NCI-H460 (cell line): ENCODE results near the gene EIF3B. TPM values are rescaled to one million over a fixed set of nuclear protein-coding genes. Genes with fewer than 3 reads are reported as not detected.
"Not testable (repeated sequence)": the region's sequence is repeated elsewhere in the genome, so short reads cannot be mapped to it uniquely, and the experiment has no call there.

ENCODE experiments used
- DNase-seq: peaks from one replicate; pipeline ENCODE4 v3.0.0-alpha.2; 2016; ENCODE audit warnings: low read depth; ENCODE audit errors: extremely low read depth
- total RNA-seq: library from RNA; depleted of rRNA; stranded (reverse); fragments of >200 nt; shearing (Covaris generic); gene quantifications from 2 replicates; pipeline ENCODE4 v1.2.3, GENCODE V29; 2014

The EIF3B gene
- total RNA-seq, 1 experiment from 2014 or later: 202 TPM

DNA sequence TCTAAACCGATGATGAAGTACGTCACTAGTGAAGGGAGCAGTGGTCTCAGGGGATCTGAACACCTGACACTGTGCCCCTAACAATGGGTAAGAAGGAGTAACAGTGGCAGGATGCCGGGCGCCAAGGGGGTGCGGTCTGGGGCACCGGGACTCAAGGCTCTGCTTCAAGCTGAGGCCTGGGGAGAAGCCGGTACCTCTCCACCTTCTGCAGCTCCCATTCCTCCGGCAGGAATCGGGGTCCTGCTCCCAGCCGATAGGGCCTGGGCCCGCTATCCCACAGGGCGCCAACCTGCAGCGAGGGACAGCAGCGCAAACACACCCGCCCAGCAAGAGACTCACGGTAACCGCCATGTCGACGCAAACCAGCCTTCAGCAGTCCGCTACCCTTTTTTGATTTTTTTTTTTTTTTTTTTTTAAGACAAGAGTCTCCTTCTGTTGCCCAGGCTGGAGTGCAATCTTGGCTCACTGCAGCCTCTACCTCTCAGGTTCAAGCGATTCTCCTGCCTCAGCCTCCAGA is 40.0 kb downstream of the EIF3B start:
- DNase-seq: no peak

DNA sequence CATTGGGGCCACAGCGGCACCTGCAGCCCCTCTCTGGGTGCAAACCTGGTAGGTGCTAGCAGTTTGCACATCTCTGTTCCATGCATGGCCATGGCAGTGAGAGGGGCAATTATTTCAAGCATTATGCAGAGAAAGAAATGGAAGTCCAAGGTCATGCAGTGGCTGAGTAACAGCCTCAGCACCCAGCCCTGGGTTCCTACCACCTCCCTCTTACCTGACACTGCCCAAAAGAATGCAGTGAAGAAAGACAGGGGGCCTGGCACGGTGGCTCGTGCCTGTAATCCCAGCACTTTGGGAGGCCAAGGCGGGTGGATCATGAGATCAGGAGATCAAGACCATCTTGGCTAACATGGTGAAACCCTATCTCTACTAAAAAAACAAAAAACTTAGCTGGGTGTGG is 43.9 kb downstream of the EIF3B start:
- no peak for DNase-seq

DNA sequence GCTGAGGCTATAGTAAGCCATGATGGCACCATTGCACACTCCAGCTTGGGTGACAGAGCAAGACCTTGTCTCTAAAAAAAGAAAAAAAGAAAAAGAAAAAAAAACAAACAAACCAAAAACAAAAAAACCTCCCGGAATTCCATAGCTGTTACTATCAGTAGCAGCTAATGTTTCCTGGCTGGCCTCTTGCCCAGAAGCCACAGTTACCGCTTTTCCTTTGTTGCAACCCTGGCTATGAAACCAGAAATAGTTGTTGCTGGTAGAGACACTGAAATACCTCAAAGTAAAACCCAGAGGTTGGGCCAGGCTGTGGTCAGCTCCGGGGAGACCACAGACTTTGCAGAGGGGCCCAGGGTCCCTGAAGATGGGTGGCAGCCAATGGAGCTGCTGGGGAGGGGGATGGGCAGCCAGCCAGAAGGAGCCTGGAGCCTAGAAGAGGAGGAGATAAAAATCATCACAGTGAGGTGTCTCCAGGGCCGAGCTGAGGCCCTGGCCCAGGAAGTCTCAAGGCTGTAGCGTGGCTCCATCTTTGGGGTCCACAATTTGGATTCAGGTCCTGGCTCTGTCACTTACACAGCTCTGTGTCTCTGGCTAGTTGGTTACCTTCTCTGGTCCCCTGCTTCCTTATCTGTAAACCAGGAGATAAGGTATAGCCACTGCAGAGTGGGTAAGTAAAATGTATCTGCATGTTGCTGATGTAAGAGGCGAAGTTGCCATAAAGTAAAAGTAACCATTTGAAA is 45.4 kb downstream of the EIF3B start:
- no peak for DNase-seq

DNA sequence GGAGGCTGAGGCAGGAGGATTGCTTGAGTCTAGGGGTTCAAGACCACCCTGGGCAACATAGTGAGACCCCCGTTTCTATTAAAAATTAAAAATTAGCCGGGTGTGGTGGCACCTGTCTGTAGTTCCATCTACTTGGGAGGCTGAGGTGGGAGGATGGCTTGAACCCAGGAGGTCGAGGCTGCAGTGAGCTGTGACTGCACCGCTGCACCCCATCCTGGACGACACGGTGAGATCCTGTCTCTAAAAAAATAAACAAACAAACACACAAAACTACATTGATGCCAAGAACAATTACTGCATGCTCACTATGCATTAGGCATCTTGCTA is 48.0 kb downstream of the EIF3B start:
- no peak for DNase-seq

DNA sequence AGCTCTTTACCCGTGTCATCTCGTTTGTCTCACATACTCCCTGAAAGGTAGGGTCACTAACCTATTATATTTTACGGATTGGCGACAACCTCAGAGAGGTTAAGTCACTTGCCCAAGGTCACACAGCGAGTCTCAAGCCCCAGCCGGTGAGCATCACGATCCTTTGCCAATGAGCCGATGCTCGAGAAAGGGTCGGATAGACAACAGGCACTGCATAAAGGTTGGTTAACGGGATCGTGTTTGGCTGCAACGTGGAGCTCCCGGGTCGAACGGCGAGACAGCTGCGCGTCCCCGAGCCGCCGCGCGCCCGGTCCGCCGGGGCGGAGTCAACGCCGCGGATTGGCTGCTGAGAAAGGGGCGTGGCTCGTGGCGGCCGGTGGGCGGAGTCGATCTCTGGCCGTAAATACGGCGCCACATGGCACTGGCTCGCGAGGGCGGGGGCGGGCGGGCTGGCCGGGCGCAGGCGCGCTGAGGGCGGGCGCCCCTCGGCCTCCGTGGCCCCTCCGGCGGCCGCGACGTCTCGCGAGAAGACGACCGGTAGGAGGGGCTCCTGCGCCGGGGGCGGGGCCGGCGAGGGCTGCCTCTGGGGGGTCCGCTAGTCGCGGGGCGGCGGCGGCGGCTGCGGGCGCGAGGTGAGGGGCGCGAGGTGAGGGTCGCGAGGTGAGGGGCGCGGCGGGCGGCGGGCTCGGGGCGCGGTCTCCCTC is 48.5 kb downstream of the EIF3B start, which contains the start of gene CHST12:
TSS of gene CHST12 (plus strand) at position 598 of the 704 bp plus-strand sequence. CDS start 29,029 bp downstream, outside the sequence.
- DNase-seq: peak; percentile 91

DNA sequence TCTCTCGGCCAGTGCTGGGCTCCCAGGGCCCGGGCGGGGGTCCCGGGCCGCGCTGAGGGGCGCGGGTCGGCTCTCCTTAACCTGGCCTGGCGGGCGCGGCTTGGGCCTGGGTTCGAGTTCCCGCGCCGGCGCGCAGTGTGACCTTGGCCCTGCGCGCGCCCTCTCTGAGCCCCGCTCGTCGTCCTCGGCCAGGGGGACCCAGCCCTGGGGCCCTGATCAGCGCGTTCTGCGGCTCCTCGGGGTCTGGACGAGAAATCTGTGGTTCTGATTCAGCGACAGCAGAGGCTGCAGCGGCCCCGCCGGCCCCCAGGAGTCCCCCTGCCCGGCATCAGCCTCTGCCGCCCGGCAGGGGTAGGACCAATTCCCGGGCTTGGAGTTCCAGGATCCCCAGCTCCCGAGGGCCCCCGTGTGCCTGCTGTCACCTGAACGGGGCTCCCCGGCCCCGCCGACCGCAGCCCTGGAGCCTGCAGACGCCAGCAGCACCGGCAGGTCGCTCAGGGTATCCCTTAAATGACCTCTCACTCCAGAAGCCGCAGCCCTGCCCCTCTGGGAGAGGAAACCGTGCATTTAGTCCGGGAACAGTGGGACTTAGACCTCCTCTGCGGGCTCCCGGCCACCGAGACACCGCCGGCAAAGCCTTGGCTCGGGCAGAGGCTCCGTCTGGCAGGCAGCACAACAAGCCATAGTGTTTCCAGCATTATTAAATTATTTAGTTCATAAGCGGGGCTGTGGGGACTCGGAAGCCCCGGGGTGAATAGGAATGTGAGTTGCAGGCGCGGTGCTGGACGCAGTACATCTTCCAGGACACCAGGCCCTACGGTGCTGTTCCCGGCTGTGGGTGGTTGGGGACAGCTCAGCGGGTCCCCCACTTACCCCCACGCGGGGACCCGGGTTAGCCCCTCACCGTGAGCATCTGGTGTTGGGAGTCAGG is 49.4 kb downstream of the EIF3B start:
- no peak for DNase-seq

DNA sequence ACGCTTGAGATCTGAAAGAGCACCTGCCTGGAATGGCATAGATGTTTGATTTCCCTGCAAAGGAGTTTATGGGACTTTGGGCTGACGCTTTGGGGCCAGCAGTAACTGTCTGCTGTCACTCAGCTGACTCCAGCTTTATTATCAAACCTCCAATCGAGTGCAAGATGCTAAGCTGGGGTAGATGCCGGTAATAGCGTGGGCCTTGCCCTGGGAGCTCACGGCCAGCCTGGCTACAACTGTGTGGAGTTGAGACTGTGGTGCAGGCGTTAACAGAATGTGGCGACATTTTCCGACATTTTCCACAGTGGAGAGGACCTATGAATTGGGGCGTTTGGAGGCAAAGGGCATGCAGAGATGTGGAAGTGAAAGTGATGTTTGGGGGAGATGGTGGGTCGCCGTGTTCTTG is 50.1 kb downstream of the EIF3B start:
- no peak for DNase-seq

DNA sequence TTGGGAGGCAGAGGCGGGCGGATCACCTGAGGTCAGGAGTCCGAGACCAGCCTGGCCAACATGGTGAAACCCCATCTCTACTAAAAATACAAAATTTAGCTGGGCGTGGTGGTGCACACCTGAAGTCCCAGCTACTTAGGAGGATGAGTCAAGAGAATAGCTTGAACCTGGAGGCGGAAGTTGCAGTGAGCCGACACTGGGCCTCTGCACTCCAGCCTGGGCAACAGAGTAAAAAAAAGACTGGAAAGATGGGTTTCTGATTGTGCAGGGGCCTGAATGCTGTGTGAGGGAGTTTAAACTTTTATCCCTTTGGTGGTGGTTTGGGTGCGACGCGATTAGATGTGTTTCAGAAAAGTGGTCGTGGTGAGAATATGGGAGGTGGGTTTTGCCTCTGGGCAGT is 50.6 kb downstream of the EIF3B start:
- DNase-seq: no peak

DNA sequence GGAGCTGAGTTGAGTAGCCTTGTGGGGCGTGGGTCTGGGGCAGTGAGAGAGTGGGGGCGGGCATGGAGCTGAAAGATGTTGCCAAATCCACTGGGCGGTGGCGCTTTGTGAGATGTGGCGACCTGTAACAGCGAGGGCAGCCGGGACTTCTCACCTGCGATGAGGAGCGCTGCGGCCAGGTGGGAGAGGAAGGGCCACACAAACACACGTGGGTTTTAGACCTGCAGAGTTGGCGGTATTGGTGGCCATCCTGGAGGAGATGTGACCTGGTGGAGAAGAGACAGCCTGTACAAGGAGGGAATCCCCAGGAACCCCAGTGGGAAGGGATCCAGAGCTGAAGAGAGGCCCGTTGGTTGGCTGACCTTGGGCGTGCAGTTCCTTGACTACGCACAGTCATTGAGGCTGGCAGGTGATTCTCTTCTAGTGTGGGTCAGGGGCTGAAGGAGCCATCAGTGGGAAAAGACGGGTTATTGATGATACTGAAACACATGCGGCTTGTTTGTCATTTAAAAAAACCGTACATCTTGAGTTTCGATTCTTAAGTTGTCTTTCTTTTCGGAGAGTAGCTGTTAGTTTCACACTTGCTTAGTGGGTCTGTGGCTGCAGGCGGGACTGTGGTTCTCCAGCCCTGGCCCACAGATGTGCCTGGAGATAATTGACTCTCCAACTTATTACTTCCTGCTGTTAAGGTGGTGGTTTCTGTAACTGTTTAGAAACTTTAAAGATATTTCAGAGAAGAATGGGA is 51.1 kb downstream of the EIF3B start:
- DNase-seq: no peak

DNA sequence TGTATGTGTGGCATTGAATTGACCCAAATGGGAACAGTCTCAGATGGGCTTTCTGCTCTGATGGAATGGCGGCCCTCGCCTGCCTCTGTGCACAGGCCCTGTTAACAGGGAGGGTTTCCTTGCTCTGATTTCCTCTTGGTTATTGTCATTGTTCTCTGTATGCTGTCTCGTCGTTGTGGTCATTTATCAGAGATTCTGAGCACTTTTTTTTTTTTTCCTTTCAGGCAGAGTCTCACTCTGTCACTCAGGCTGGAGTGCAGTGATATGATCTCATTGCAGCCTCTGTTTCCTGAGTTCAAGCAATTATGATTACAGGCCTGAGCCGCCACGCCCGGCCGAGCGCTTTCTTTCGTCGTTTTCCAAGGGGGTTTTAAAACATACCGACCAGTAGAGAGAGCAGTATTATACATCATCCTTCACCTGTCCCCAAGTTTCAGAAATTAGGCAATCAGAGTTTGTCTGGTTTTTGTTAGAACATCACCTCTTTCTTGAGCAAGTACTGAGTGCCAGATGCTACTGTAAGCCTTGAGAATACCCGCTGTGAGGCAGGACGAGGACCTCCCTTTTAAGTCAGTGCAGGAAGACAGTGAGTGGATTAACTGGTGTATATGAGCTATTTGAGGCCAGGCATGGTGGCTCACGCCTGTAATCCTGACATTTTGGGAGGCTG is 55.3 kb downstream of the EIF3B start:
- DNase-seq: no peak

DNA sequence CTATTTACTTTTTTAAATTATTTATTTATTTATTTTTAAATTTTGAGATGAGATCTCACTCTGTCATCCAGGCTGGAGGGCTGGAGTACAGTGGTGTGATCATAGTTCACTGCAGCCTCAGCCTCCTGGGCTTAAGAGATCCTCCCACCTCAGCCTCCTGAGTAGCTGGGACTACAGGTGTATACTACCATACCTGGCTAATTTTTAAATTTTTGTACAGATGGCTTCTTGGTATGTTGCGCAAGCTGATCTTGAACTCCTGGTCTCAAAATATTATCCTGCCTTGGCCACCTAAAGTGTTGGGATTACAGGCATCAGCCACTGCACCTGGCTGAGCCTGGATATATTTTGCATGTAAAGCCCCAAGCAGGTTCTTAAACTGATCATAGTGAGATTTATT is 56.4 kb downstream of the EIF3B start:
- DNase-seq: no peak

DNA sequence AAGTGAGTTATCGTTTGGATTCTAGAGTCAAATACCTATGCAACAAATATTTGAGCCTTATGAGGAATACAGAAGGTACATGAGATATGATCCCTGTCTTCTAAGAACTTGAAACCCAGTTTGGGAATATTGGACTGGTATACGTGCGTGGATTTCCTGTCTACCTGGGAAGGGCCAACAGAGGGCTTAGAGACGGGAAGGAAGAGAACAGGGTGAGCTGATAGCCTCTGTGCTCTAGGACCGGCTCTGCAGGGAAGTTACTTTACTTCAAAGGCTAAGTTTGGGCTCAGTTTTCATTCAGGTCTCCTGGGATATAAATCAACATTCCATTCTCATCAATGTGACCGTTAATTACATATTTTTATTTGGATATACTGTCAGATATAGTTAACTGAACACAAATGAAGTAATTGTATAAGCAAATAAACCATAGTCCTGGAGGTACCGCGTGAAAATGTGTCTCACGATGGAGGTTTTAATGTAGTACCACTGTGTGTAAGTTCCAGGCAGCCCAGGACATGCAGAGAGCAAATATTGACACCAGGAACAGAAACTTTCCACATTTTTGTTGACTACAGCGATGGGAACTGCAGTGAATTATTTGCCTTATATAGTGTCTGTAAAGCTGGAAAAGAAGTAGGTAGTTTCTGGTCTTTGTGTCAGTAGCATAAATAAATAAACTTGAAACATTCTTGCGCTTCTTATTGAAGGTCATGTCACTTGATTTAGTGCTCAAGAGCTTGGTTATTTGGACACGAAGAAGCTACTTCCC is 57.4 kb downstream of the EIF3B start:
- DNase-seq: no peak

DNA sequence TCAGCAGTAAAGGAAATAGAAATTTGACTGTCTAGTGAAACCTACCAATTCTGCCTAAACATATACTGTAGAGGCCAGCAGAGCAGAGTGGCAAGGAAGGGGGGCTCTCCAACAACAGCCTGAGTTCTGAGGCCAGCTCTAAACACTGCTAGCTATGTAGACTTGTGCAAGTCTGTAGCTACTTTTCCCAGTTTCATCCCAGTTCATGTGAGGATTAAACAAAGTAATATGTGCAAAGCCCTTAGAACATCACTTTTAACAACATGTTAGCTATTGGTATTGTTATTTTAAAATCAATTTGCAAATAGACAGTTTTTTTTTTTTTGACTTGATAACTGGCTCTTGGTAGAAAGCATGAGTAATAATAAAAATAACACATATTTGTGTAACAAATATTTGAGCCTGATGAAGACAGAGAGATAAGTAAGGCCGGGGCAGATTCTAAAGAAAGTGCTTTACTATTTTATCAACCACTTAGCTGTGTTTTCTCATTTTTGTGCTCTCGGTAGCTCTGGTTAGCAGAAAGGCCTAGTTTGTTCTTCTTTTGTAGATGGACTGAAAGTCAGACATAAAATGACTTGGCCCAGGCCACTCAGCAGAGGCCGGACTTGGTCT is 58.1 kb downstream of the EIF3B start:
- DNase-seq: no peak

DNA sequence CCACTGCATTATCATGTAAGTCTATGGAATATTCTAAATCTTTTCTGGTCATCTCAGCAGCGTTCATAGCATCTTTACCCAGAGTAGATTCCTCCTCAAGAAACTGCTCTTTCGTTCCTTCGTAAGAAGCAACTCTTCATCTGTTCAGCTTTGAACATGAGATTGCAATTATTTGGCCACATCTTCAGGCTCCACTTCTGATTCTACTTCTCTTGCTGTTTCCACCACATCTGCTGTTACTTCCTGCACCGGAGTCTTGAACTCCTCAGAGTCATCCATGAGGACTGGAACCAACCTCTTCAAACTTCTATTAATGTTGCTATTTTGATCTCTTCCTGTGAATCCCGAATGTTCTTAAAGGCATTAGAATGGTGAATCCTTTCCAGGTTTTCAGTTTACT is 61.4 kb downstream of the EIF3B start:
- DNase-seq: no peak

DNA sequence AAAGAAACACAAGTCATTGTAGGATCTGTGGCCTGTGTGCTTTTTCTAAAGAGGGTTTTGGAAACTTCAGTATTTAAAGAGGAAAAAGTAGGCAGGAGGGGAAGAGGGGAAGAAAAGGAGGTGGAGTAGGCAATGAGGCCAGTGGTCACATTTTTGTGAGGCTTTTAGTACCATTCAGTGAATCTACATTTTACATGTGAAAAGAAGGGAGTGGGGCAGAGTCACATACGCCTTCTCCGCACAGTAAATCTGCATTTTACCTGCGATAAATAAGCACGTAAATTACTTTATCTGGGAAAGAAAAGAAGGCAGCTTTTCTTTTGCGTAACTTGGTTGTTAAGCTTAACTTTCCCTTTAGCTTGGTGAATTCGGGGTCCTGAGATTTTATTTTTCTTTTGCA is 62.0 kb downstream of the EIF3B start:
- DNase-seq: no peak

DNA sequence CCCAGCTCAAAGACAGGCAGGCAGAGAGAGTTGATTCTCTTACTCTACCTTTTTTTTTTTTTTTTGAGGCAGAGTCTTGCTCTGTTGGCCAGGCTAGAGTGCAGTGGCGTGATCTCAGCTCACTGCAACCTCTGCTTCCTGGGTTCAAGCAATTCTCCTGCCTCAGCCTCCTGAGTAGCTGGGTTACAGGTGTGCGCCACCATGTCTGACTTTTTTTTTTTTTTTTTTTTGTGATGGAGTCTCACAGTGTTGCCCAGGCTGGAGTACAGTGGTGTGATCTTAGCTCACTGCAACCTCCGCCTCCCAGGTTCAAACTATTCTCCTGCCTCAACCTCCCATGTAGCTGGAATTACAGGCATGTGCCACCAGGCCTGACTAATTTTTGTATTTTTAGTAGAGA is 62.6 kb downstream of the EIF3B start:
- DNase-seq: not testable (repeated sequence)

DNA sequence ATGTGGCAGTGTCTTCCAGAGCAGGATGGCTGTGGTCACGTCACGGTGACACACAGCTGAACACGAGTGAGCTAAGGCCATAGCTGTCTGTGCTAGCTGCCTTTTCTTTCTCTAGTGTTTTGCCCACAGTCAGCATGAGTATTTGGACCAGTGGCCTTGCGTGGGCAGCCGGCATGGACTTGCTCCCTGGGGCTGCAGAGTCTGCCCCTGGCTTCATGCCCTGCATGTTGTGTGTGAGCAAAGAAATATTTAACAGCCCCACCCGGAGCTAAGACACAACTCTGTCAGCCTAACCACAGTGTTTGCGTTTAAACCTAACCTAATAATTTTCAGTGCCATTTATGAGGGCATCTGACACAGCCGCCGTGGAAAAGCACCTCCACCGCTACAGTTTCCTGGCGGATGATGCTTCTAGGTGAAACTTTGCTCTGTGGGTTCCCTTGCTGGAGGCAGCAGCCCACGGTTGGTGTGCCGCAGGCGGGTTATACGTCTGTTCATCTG is 63.4 kb downstream of the EIF3B start:
- no peak for DNase-seq

DNA sequence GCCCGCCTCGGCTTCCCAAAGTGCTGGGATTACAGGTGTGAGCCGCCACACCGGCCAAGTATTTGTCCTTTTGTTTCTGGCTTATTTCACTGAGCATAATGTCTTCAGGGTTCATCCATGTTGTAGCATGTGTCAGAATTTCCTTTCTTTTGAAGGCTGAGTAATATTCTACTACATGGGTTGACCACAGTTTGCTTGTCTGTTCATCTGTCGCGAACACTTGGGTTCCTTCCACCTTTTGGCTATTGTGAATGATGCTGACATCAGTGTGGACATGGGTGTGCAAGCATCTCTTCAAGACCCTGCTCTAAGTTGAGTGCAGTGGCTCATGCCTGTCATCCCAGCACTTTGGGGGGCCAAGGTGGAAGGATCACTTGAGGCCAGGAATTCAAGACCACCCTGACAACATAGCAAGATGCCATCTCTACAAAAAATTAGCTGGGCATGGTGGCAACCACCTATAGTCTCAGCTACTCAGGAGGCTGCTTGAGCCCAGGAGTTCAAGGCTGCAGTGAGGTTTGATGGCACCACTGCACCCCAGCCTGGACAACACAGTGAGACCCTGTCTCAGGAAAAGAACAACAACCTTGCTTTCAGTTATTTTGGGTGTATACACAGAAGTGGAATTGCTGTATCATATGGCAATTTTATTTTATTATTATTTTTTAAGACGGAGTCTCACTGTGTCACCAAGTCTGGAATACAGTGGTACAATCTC is 65.7 kb downstream of the EIF3B start:
- DNase-seq: no peak
